Neutrophil (primary cell): Measurements from ENCODE around the gene RASD1.

Experiments
- H3K27ac ChIP-seq: fragments of 200-600 bp; sonication (generic); 2 replicates; pipeline ENCODE4 v1.5.1; 2016; ENCODE audit warnings: mild to moderate bottlenecking, moderate library complexity
- H3K27me3 ChIP-seq: fragments of 200-600 bp; sonication (generic); 2 replicates; pipeline ENCODE4 v1.6.0; 2016; ENCODE audit warnings: mild to moderate bottlenecking
- H3K36me3 ChIP-seq: fragments of 200-600 bp; sonication (generic); 2 replicates; pipeline ENCODE4 v1.5.1; 2017
- H3K4me1 ChIP-seq, 2 experiments: fragments of 200-600 bp in 1 of 2; sonication (generic) in 1 of 2; 1 replicate in 1 of 2; 2 replicates in 1 of 2; pipeline versions ENCODE4 v1.5.1 to v1.6.1; 2013 to 2016; ENCODE audit warnings: low read depth in 1 of 2, low read length in 1 of 2, mild to moderate bottlenecking in 1 of 2, moderate library complexity in 1 of 2; ENCODE audit not compliant: control insufficient read depth in 1 of 2, insufficient read depth in 1 of 2
- H3K4me3 ChIP-seq, 2 experiments: fragments of 200-600 bp in 1 of 2; sonication (generic) in 1 of 2; 1 replicate in 1 of 2; 2 replicates in 1 of 2; pipeline ENCODE4 v1.5.1; 2013 to 2016; ENCODE audit warnings: low read depth in 1 of 2, low read length in 1 of 2, mild to moderate bottlenecking in 1 of 2, moderate library complexity in 1 of 2
- H3K9me3 ChIP-seq: fragments of 200-600 bp; sonication (generic); 2 replicates; pipeline ENCODE4 v1.5.1; 2016
- CTCF ChIP-seq: fragments of 200-600 bp; sonication (generic); IDR thresholded peaks from 2 replicates; pipeline ENCODE4 v1.5.1; 2016; ENCODE audit warnings: antibody characterized with exemption

Gene RASD1

DNA sequence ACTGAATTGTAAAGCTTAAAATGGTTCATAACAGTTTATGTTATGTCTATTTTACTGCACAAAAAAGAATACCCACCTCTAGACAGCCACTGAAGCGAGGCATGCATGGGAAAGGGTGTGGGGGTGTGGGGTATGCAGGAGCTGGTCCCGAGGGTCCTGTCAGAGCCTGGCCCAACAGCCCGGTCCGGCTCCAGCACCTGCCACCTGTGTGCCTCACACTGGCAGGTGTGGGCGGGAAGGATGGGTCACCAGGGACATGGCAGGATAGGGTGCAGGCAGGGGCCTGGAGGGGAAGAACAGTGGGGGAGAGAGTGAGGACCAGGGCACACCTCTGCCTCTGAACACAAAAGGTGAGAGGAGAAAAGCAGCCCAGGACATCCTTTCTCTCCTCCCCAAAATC lies 22.8 kb upstream of the RASD1 start:
- Histone ChIP-seq H3K36me3 (no peaks in the 10 kb centered on the region), H3K9me3 (no peaks in the 10 kb centered on the region), H3K4me1 (no peaks in the 10 kb centered on the region), H3K4me3 (no peak overlapping the region), H3K27me3 (no peaks in the 10 kb centered on the region), H3K27ac (no peak overlapping the region)
- no peak for TF ChIP-seq CTCF

DNA sequence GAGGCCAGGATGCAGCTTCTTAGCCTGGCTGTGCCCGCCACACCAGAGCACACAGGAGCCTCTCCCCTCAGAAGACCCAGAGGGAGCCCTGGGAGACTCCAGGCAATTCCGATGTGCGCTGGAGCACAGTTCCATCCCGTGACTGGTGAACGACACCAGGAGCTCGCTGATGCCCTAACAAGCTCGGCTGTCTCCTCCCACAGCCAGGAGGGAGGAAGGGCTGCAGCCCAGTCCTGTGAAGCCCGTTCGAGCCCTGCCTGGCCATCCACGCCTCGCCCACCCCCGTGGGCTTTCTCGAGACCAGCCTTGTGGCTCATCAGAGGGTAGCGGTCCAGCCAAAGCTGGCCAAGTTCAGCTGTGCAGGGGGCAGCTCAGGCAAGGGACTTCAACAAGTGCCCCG lies 21.8 kb upstream of the RASD1 start:
- no peak for TF ChIP-seq CTCF
- no peak overlapping the region for H3K4me3 ChIP-seq

GRCh38 chr17:17516941-17517720 lies 20.9 kb upstream of the RASD1 start:
- no peak for TF ChIP-seq CTCF
- Histone ChIP-seq H3K27me3 (no peaks in the 10 kb centered on the region), H3K9me3 (no peaks in the 10 kb centered on the region), H3K4me1 (no peaks in the 10 kb centered on the region), H3K4me3 (no peak overlapping the region), H3K27ac (no peak overlapping the region), H3K36me3 (no peaks in the 10 kb centered on the region)

More for the DNA sequence above, 21.8 kb upstream of the RASD1 start:
- no peaks in the 10 kb centered on the region for H3K36me3 ChIP-seq
- no peaks in the 10 kb centered on the region for H3K4me1 ChIP-seq
- no peaks in the 10 kb centered on the region for H3K9me3 ChIP-seq
- no peak overlapping the region for H3K27ac ChIP-seq
- H3K27me3 ChIP-seq, result no peaks in the 10 kb centered on the region

- Histone ChIP-seq H3K9me3 (no peaks in the 10 kb centered on the region), H3K4me1 (no peaks in the 10 kb centered on the region), H3K27me3 (no peaks in the 10 kb centered on the region), H3K36me3 (no peaks in the 10 kb centered on the region), H3K27ac (no peak overlapping the region), H3K4me3 (no peak overlapping the region)
- no peak for TF ChIP-seq CTCF
Observed at GRCh38 chr17:17515934-17516930, 20.0 kb upstream of the RASD1 start.

DNA sequence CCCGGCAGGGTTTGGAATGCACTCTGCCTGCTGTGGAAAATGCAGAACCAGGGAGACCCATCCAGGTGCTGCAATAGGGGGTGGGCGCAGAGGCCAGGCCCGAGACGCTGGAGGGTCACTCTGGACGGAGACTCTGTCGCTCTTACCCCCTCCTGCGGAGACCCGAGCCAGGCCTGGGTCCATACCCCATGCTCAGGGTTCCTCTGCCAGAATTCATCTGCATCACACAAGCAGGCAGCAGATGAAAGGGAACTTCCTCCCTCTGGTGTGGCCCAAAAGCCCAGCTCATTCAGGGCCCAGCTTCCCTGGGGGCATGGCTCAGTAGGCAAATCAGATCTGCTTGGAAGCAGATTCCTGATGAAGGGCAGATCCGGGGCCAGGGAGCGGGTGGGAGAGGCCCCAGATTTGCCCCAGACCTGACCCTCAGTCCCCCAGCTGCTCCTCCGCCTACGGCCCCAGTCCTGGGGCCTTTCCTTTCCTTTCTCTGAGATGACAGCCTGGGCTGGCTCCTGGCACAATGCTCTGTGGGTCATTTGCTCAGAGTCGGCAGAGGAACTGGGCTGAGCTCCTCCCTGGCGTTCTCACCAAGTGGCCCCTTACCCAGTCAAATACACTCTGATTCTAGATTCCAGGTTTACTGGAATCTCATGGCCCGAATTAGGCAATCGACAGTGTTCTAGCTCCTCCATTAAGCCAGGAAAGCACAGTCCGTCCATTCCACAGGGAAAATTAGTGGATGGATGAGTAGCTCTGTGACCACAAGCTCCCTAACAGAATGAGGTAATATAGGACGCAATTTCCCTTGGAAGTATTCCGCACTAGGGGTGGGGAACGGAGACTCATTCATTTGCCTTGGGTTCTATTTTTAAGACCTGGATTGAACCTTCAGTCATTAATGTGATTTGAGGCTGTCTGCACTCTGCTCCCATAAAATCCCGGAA lies 19.1 kb upstream of the RASD1 start:
- Histone ChIP-seq H3K27ac (no peak overlapping the region), H3K9me3 (no peaks in the 10 kb centered on the region), H3K27me3 (no peaks in the 10 kb centered on the region), H3K4me1 (no peaks in the 10 kb centered on the region), H3K36me3 (no peaks in the 10 kb centered on the region), H3K4me3 (no peak overlapping the region)
- no peak for TF ChIP-seq CTCF
